Forelimb muscle (tissue), 1 donor: Measurements from ENCODE around the gene SLC25A34. TPM values are rescaled to one million over a fixed set of nuclear protein-coding genes. Genes with fewer than 3 reads are reported as not detected.

Source experiments
- DNase-seq: peaks from one replicate; pipeline ENCODE4 v3.0.0-alpha.2; 2013; ENCODE audit warnings: low read depth
- polyA plus RNA-seq: library from polyadenylated mRNA; unstranded; fragments of 120-200 nt; gene quantifications from one replicate; pipeline ENCODE4 v1.2.1, GENCODE V29; 2013; ENCODE audit not compliant: insufficient read length

The SLC25A34 gene
- polyA plus RNA-seq, 1 donor = 6.9 TPM

DNA sequence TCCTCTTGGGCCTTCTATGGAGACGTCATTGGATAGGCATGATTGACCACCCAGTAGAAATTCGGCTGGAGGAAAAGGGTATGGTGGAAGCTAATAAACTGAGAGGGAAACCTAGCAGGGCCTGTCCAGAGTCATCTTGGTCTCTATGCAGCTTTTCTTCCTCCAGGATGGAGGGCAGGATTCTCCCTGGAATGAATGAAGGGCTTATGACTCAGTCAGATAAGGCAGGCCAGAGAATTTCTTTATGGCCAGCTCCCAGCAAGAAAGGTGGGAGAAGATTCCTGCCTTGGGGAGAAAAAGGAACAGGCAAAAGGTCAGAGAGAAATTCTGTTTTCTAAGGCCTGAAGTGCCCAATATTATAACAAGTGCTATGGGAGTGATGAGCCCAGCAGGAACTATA is 39.6 kb downstream of the SLC25A34 start:
- no peak for DNase-seq

DNA sequence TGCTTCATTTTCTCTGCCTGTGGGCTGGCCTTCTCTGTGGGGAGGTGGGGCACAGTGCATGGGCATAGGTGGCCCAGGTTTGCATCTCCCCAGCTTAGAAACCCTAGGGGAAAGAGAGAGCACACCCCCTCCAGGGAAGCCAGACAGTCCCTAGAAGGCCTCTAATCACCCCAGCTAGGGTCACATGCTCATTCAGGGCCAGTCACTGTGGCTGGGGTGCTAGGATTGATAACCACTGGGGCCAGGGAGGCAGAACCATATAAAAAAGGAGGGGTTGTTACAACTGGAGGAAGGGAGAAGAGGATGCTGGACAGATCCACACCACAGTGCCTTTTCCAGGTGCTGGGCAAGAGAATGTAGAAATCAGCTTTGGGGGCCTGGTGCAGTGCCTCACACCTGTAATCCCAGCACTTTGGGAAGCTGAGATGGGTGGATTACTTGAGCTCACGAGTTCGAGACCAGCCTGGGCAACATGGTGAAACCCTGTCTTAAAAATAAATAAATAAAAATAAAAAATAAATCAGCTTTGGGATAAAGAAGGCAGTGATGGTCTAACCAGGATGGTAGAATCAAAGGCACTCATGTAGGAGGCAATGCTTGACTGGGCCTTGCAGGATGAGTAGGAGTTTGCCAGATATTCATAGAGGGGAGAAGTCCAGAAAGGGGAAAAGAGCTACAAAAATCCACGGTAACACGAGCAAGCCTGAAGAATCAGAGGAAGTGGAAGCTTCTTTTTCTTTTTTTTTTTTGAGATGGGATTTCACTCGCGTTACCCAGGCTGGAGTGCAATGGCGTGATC is 42.0 kb downstream of the SLC25A34 start:
- DNase-seq = no peak

DNA sequence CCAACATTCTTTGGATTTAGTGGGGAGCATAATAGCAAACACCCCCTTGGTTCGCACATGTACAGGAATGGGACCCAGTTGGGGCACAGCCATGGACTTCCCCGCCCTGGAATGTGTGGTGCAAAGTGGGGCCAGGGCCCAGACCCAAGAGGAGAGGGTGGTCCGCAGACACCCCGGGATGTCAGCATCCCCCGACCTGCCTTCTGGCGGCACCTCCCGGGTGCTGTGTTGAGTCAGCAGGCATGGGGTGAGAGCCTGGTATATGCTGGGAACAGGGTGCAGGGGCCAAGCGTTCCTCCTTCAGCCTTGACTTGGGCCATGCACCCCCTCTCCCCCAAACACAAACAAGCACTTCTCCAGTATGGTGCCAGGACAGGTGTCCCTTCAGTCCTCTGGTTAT is 49.6 kb downstream of the SLC25A34 start:
- no peak for DNase-seq

DNA sequence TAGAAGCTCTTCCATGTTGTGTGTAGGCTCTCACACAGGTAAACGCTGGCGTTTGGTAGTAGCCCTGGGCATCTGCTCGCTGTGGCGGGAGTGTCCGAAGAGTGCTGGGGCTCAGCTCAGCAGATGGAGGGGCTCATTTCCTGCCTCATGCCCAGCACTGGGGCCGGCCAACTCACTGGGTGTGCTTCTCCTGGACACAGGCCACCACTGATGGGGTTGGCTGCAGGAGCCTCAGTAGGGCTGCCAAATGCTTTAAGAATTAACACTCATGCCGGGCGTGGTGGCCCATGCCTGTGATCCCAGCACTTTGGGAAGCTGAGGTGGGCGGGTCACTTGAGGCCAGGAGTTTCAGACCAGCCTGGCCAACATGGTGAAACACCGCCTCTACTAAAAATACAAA is 50.5 kb downstream of the SLC25A34 start:
- no peak for DNase-seq

DNA sequence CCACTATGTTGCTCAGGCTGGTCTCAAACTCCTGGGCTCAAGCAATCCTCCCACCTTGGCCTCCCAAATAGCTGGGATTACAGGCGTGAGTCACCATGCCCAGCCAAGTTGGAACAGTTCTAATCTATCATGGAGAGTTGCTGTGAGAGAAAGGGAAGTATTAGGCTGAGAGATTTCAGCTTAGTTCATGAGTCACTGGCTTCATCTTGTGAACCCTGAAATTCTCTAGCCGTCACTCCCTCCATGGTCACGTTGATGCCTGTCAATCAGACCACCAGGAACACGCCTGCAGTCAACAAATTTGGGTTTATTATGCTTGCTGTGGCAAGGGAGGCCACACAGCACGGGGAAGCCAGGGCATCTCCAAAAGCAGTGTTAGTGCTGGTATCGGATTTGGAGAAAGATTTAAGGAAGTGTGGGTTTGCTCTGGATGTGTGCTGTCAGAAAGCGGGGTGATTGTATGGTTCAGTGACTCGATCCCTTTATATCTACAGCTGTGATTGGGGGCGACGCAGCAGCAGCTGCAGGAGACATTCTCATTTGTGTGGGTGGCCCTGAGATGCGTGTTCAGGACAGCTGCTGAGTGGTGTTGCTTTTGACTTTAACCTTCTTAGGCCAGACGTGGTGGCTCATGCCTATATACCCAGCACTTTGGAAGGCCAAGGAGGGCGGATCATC is 52.7 kb downstream of the SLC25A34 start:
- DNase-seq = no peak

Other genes starting within 250 kb of the SLC25A34 start
- 19.1 TPM for gene CASP9, start 212.0 kb upstream of the SLC25A34 start, polyA plus RNA-seq
- gene DNAJC16, start 209.4 kb upstream of the SLC25A34 start, polyA plus RNA-seq = 15.1 TPM
- gene AGMAT, start 151.2 kb upstream of the SLC25A34 start, polyA plus RNA-seq = 3.7 TPM
- gene DDI2, start 118.8 kb upstream of the SLC25A34 start, polyA plus RNA-seq = 21.0 TPM
- 51.5 TPM for gene PLEKHM2, start 51.9 kb upstream of the SLC25A34 start, polyA plus RNA-seq
- not detected for gene TMEM82, start 6.2 kb downstream of the SLC25A34 start, polyA plus RNA-seq
- gene FBLIM1, start 22.5 kb downstream of the SLC25A34 start, polyA plus RNA-seq = 39.5 TPM
- gene UQCRHL, start 71.4 kb downstream of the SLC25A34 start, polyA plus RNA-seq = 1.9 TPM
- gene SPEN, start 111.4 kb downstream of the SLC25A34 start, polyA plus RNA-seq = 30.8 TPM
- 24.9 TPM for gene ZBTB17, start 239.8 kb downstream of the SLC25A34 start, polyA plus RNA-seq